Esophagus squamous epithelium (tissue), 4 donors: Measurements from ENCODE around the gene NRXN3.

Experiments used
- POLR2A ChIP-seq, 4 donors: fragments of 450-650 bp; IDR thresholded peaks; one replicate each; pipeline ENCODE4 v1.6.1; 2017; ENCODE audit warnings: antibody characterized with exemption in 4 of 4, mild to moderate bottlenecking in 4 of 4, moderate library complexity in 3 of 4
- TF ChIP-seq, protein P1 (sequence below), 6 experiments: fragments of 450-650 bp in 4 of 6; fragments of 200-600 bp in 2 of 6; sonication (generic) in 2 of 6; IDR thresholded peaks; one replicate each; pipeline ENCODE4 v1.5.1; 2016 to 2019; ENCODE audit warnings: antibody characterized with exemption in 6 of 6, mild to moderate bottlenecking in 4 of 6, moderate library complexity in 4 of 6

DNA sequence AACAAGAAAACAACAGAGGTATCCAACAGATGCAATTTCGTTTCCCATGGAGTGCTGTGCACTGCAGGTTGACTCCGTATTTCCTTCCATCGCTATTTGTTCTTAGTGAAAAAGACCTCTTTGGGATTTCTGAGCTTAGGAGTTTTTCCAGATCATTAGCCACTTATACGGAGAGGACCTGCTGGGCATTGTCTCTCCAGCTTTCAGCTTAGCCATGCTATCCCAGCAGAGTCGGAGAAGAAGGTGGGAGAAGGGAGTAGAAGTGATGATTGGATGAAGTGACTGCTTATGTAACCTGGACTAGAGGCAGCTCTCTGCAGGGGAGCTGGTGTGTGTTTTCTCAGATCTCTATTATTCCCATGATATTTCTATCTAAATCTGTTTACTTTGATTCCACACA is 1303.5 kb downstream of the NRXN3 start:
- TF ChIP-seq POLR2A (IDR thresholded peaks at IDR 0.05), result no peak
- TF ChIP-seq, protein P1, sequence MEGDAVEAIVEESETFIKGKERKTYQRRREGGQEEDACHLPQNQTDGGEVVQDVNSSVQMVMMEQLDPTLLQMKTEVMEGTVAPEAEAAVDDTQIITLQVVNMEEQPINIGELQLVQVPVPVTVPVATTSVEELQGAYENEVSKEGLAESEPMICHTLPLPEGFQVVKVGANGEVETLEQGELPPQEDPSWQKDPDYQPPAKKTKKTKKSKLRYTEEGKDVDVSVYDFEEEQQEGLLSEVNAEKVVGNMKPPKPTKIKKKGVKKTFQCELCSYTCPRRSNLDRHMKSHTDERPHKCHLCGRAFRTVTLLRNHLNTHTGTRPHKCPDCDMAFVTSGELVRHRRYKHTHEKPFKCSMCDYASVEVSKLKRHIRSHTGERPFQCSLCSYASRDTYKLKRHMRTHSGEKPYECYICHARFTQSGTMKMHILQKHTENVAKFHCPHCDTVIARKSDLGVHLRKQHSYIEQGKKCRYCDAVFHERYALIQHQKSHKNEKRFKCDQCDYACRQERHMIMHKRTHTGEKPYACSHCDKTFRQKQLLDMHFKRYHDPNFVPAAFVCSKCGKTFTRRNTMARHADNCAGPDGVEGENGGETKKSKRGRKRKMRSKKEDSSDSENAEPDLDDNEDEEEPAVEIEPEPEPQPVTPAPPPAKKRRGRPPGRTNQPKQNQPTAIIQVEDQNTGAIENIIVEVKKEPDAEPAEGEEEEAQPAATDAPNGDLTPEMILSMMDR (IDR thresholded peaks at IDR 0.05), result no peak
